ENCODE results near the gene TMEM61. TPM values are rescaled to one million over a fixed set of nuclear protein-coding genes. Genes with fewer than 3 reads are reported as not detected.

TMEM61 gene
- total and polyA plus RNA-seq, 11 donors, result 0.48 to 1.2 TPM; not detected in 9

GRCh38 chr1:54967372-54967771 lies 13.1 kb upstream of the TMEM61 start:
- no peak overlapping the region for H3K27ac ChIP-seq
- intact Hi-C loops (cut with DNase I), result no loop called here
- TF ChIP-seq, protein P1, sequence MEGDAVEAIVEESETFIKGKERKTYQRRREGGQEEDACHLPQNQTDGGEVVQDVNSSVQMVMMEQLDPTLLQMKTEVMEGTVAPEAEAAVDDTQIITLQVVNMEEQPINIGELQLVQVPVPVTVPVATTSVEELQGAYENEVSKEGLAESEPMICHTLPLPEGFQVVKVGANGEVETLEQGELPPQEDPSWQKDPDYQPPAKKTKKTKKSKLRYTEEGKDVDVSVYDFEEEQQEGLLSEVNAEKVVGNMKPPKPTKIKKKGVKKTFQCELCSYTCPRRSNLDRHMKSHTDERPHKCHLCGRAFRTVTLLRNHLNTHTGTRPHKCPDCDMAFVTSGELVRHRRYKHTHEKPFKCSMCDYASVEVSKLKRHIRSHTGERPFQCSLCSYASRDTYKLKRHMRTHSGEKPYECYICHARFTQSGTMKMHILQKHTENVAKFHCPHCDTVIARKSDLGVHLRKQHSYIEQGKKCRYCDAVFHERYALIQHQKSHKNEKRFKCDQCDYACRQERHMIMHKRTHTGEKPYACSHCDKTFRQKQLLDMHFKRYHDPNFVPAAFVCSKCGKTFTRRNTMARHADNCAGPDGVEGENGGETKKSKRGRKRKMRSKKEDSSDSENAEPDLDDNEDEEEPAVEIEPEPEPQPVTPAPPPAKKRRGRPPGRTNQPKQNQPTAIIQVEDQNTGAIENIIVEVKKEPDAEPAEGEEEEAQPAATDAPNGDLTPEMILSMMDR (IDR thresholded peaks at IDR 0.05), result no peak
- TF ChIP-seq POLR2A (IDR thresholded peaks at IDR 0.05), result no peak
- no peak overlapping the region for H3K4me3 ChIP-seq
- ATAC-seq (no peak), DNase-seq (no peak)
- 79 to 84% (median 81%) methylated on average over 5 of the region's 5 CpGs for WGBS, 4 donors
- no peaks in the 10 kb centered on the region for H3K36me3 ChIP-seq
- peaks cover 0 to 15% (median 0%) of the 10 kb centered on the region in 12 donors for H3K4me1 ChIP-seq
- peaks cover 0 to 11% (median 0%) of the 10 kb centered on the region in 9 donors for H3K27me3 ChIP-seq
- no peaks in the 10 kb centered on the region for H3K9me3 ChIP-seq

GRCh38 chr1:54968551-54968950 lies 11.9 kb upstream of the TMEM61 start:
- peaks cover 0 to 11% (median 0%) of the 10 kb centered on the region in 9 donors for H3K27me3 ChIP-seq
- intact Hi-C loops (cut with DNase I), result no loop called here
- 68 to 80% (median 71%) methylated on average over 4 of the region's 4 CpGs for WGBS, 4 donors
- H3K36me3 ChIP-seq, result no peaks in the 10 kb centered on the region
- no peaks in the 10 kb centered on the region for H3K9me3 ChIP-seq
- TF ChIP-seq, protein P1 (IDR thresholded peaks at IDR 0.05), result no peak
- no peak for TF ChIP-seq POLR2A (IDR thresholded peaks at IDR 0.05)
- H3K4me1 ChIP-seq, result peaks cover 0 to 15% (median 0%) of the 10 kb centered on the region in 12 donors
- no peak overlapping the region for H3K27ac ChIP-seq
- H3K4me3 ChIP-seq, result no peak overlapping the region
- ATAC-seq (no peak), DNase-seq (no peak)

- peaks cover 0 to 15% (median 0%) of the 10 kb centered on the region in 12 donors for H3K4me1 ChIP-seq
- H3K9me3 ChIP-seq, result no peaks in the 10 kb centered on the region
- H3K27me3 ChIP-seq, result peaks cover 0 to 11% (median 0%) of the 10 kb centered on the region in 9 donors
- 80 to 96% (median 92%) methylated on average over 1 of the region's 1 CpG for WGBS, 4 donors
- intact Hi-C loops (cut with DNase I), result no loop called here
- H3K27ac ChIP-seq, result no peak overlapping the region
- DNase-seq (no peak), ATAC-seq (no peak)
- TF ChIP-seq, protein P1 (IDR thresholded peaks at IDR 0.05), result no peak
- no peak for TF ChIP-seq POLR2A (IDR thresholded peaks at IDR 0.05)
- H3K4me3 ChIP-seq, result no peak overlapping the region
- H3K36me3 ChIP-seq, result no peaks in the 10 kb centered on the region
Measured at GRCh38 chr1:54969879-54970278, 10.5 kb upstream of the TMEM61 start.

GRCh38 chr1:54970901-54971300 lies 9.5 kb upstream of the TMEM61 start:
- ATAC-seq, result no peak
- peaks cover 0 to 8% (median 0%) of the 10 kb centered on the region in 12 donors for H3K4me1 ChIP-seq
- H3K4me3 ChIP-seq, result no peak overlapping the region
- DNase-seq, result no peak
- H3K36me3 ChIP-seq, result no peaks in the 10 kb centered on the region
- TF ChIP-seq, protein P1 (IDR thresholded peaks at IDR 0.05), result no peak
- intact Hi-C loops (cut with DNase I), result no loop called here
- H3K9me3 ChIP-seq, result no peaks in the 10 kb centered on the region
- 80 to 91% (median 87%) methylated on average over 5 of the region's 5 CpGs for WGBS, 4 donors
- no peak overlapping the region for H3K27ac ChIP-seq
- peaks cover 0 to 11% (median 0%) of the 10 kb centered on the region in 9 donors for H3K27me3 ChIP-seq
